ENCODE results near the gene ADAMTS7. TPM values are rescaled to one million over a fixed set of nuclear protein-coding genes. Genes with fewer than 3 reads are reported as not detected.
A peak's percentile ranks its signal among the peaks of the same experiment; 100 is the strongest.
"Not testable (repeated sequence)": the region's sequence is repeated elsewhere in the genome, so short reads cannot be mapped to it uniquely, and the experiment has no call there.

Gene ADAMTS7
- total RNA-seq, 5 donors from 2014 or later (not counting 1 experiment from before 2014, with no cell fraction given), result 0.79 to 2.3 (median 1.0) TPM; not detected in 2

DNA sequence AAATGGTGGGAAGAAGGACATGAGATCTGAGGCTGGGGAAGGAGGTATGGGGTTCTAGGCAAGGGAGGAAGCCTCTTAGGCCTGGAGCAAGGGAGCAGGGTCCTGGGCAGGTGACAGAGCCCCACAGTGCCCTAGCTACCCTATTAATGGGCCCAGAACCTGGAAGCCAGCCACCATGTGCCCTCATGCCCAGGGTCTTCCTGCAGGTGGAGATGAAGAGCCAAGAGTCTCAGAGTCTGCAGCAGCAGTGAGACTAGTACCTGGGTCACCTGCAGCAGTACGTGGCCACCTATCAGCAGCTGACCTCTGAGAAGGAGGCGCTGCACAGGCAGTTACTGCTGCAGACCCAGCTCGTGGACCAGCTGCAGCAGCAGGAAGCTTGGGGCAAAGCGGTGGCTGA is 75.0 kb downstream of the ADAMTS7 start:
- CTCF ChIA-PET, POLR2A ChIA-PET, H3K4me1 Mint-ChIP-seq: not testable (repeated sequence)

DNA sequence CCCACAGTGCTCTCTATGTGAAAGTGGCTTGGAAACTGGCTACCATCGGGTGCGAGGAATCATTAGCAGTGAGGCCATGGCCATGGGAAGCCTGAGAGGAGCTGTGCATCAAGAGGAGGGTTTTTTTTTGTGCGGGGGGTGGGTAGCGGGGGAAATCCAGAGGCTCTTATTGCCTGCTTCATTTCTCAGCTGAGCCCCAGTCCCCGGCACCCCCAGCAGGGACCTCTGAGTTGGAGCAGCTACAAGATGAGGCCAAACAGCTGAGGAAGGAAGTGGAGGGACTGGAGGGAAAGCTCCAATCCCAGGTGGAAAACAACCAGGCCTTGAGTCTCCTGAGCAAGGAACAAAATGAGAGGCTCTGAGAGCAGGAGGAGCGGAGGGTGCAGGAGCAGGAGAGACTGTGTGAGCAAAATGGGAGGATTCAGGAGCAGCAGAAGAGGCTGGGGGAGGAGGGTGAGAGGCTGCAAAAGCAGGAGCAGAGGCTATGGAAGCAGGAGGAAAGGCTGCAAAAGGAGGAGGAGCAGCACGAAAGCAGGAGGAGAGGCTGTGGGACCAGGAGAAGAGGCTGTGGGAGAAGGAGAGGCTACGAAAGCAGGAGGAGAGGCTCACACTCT is 76.7 kb downstream of the ADAMTS7 start:
- H3K27ac ChIP-seq (ENCODE audit: low read length), result no peak overlapping the region
- Mint-ChIP-seq H3K27ac (no peak overlapping the region), H3K36me3 (no peaks in the 10 kb centered on the region), H3K4me1 (peaks cover 0 to 2% (median 0%) of the 10 kb centered on the region in 3 donors), H3K27me3 (peaks cover 13 to 33% of the 10 kb centered on the region in 2 donors), H3K9me3 (no peaks in the 10 kb centered on the region), H3K4me3 (no peak overlapping the region)
- ATAC-seq (replicated peaks in 1 of 4), result no peak
- no peaks in the 10 kb centered on the region for H3K9me3 ChIP-seq
- H3K4me1 ChIP-seq (ENCODE audit: control insufficient read depth in 1 of 2, extremely low read depth in 1 of 2, insufficient read depth in 2 of 2, low read length in 2 of 2), result no peaks in the 10 kb centered on the region
- H3K27me3 ChIP-seq (replicated peaks in 1 of 2; ENCODE audit: control insufficient read depth in 2 of 2, extremely low read depth in 1 of 2, insufficient read depth in 2 of 2, low read length in 1 of 2), result peaks cover 0 to 22% of the 10 kb centered on the region in 2 experiments
- CTCF ChIA-PET, result interaction anchor here in 1 of 2 donors (0.5 kb wide), 1 partner anchor 136 kb away, joined by 3 read pairs; no protein-coding TSS in a partner anchor
- H3K4me3 ChIP-seq (ENCODE audit: control insufficient read depth in 1 of 2, extremely low read depth in 1 of 2, low read length in 1 of 2), result no peak overlapping the region
- no peaks in the 10 kb centered on the region for H3K36me3 ChIP-seq (ENCODE audit: control insufficient read depth in 2 of 2, extremely low read depth in 1 of 2, insufficient read depth in 1 of 2, low read length in 1 of 2)
- 87% methylated on average over 6 of the region's 8 CpGs for WGBS (ENCODE audit: insufficient coverage)
- POLR2A ChIA-PET, result no interaction called here
- no peak for DNase-seq

More for the DNA sequence above, 75.0 kb downstream of the ADAMTS7 start:
- not testable (repeated sequence) for H3K27ac ChIP-seq (ENCODE audit: low read length); H3K9me3 ChIP-seq; ATAC-seq (replicated peaks in 1 of 4); H3K9me3 Mint-ChIP-seq; H3K4me3 Mint-ChIP-seq; H3K36me3 Mint-ChIP-seq; H3K4me1 ChIP-seq (ENCODE audit: control insufficient read depth in 1 of 2, extremely low read depth in 1 of 2, insufficient read depth in 2 of 2, low read length in 2 of 2); H3K36me3 ChIP-seq (ENCODE audit: control insufficient read depth in 2 of 2, extremely low read depth in 1 of 2, insufficient read depth in 1 of 2, low read length in 1 of 2); H3K4me3 ChIP-seq (ENCODE audit: control insufficient read depth in 1 of 2, extremely low read depth in 1 of 2, low read length in 1 of 2); H3K27ac Mint-ChIP-seq
- WGBS (ENCODE audit: insufficient coverage), result no CpG with 5 or more reads among the region's 4 CpGs
- H3K27me3 ChIP-seq (replicated peaks in 1 of 2; ENCODE audit: control insufficient read depth in 2 of 2, extremely low read depth in 1 of 2, insufficient read depth in 2 of 2, low read length in 1 of 2), result peaks cover 0 to 33% of the 10 kb centered on the region in 2 experiments
- DNase-seq, result peak in 1 of 35 experiments; percentile 4
- H3K27me3 Mint-ChIP-seq, result peaks cover 13 to 32% of the 10 kb centered on the region in 2 donors

DNA sequence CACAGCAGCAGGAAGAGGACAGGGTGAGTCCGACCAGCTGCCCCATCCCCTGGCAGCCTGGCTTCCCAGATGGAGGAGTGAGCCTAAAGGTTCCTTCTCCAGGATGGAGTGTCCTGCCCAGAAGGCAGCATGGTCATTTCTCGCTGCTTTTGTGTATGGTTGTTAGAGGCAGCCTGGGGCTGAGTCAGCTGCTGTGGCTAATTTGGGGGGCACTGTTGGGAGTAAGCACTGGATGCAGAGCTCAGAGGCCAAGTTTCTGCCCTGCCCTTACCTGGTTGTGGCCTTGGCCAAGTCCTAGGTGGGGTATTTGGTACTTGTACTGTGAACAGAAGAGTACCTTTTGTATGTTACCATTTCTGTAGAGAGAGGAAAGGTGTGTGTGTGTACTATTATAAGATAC is 78.6 kb downstream of the ADAMTS7 start:
- Histone ChIP-seq H3K4me1 (ENCODE audit: control insufficient read depth in 1 of 2, extremely low read depth in 1 of 2, insufficient read depth in 2 of 2, low read length in 2 of 2) (no peaks in the 10 kb centered on the region), H3K4me3 (ENCODE audit: control insufficient read depth in 1 of 2, extremely low read depth in 1 of 2, low read length in 1 of 2) (no peak overlapping the region), H3K36me3 (ENCODE audit: control insufficient read depth in 2 of 2, extremely low read depth in 1 of 2, insufficient read depth in 1 of 2, low read length in 1 of 2) (no peaks in the 10 kb centered on the region), H3K27me3 (replicated peaks in 1 of 2; ENCODE audit: control insufficient read depth in 2 of 2, extremely low read depth in 1 of 2, insufficient read depth in 2 of 2, low read length in 1 of 2) (peaks cover 0 to 13% of the 10 kb centered on the region in 2 experiments), H3K27ac (ENCODE audit: low read length) (no peak overlapping the region), H3K9me3 (no peaks in the 10 kb centered on the region)
- POLR2A ChIA-PET, result no interaction called here
- WGBS (ENCODE audit: insufficient coverage), result 67% methylated on average over 2 of the region's 2 CpGs
- DNase-seq (no peak), ATAC-seq (replicated peaks in 1 of 4) (no peak)
- CTCF ChIA-PET, result no interaction called here
- Mint-ChIP-seq H3K27ac (no peak overlapping the region), H3K4me1 (no peaks in the 10 kb centered on the region), H3K27me3 (peaks cover 13 to 30% of the 10 kb centered on the region in 2 donors), H3K4me3 (no peak overlapping the region), H3K9me3 (no peaks in the 10 kb centered on the region), H3K36me3 (no peaks in the 10 kb centered on the region)

DNA sequence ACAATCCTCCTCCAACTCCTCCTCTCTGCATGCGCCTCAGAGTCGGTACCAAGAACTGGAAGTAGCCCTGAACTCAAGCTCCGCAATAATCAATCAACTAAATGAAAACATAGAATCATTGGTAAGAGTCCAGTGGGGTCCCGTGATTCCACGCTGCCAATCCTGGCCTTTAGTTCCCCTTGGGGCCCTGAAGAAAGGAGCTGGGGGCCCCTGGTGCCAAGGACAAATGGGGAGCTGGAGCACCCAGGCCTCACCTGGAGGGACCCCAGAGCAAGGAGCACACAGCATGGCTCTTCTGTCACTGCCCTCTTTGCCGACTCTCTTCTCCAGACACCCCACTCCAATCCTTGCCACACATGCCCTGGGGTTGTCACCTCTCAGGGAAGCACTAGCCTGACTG is 80.3 kb downstream of the ADAMTS7 start:
- ATAC-seq (replicated peaks in 1 of 4) (no peak), DNase-seq (no peak)
- Histone ChIP-seq H3K27me3 (replicated peaks in 1 of 2; ENCODE audit: control insufficient read depth in 2 of 2, extremely low read depth in 1 of 2, insufficient read depth in 2 of 2, low read length in 1 of 2) (peaks cover 0 to 16% of the 10 kb centered on the region in 2 experiments), H3K27ac (ENCODE audit: low read length) (no peak overlapping the region), H3K36me3 (ENCODE audit: control insufficient read depth in 2 of 2, extremely low read depth in 1 of 2, insufficient read depth in 1 of 2, low read length in 1 of 2) (no peaks in the 10 kb centered on the region), H3K9me3 (no peaks in the 10 kb centered on the region), H3K4me3 (ENCODE audit: control insufficient read depth in 1 of 2, extremely low read depth in 1 of 2, low read length in 1 of 2) (no peak overlapping the region), H3K4me1 (ENCODE audit: control insufficient read depth in 1 of 2, extremely low read depth in 1 of 2, insufficient read depth in 2 of 2, low read length in 2 of 2) (no peaks in the 10 kb centered on the region)
- H3K9me3 Mint-ChIP-seq, result no peaks in the 10 kb centered on the region
- WGBS (ENCODE audit: insufficient coverage), result 77% methylated on average over 2 of the region's 6 CpGs
- POLR2A ChIA-PET, result no interaction called here
- no peaks in the 10 kb centered on the region for H3K36me3 Mint-ChIP-seq
- H3K4me1 Mint-ChIP-seq, result no peaks in the 10 kb centered on the region
- no peak overlapping the region for H3K4me3 Mint-ChIP-seq
- H3K27ac Mint-ChIP-seq, result no peak overlapping the region
- H3K27me3 Mint-ChIP-seq, result peaks cover 13 to 28% of the 10 kb centered on the region in 2 donors
- CTCF ChIA-PET, result no interaction called here

DNA sequence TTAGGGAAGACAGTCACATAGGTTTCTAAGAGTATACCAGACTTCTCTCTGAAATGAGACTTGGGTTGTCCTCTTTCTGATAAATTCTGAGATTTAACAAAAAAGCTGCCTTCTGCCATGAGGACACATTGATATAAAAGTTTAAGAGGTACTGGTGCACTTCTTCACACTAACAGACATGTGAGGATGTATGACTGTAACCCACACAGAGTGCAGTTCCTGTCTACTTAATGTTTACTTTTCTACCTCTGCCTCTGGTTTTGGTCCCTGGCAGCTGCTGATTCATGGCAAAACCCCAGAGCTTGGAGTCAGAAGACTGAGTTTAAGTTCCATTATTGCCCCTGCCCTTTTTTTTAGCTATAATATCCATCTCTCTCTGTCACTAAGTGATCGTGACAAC is 82.8 kb downstream of the ADAMTS7 start:
- H3K4me3 ChIP-seq (ENCODE audit: control insufficient read depth in 1 of 2, extremely low read depth in 1 of 2, low read length in 1 of 2); H3K36me3 Mint-ChIP-seq; CTCF ChIA-PET; DNase-seq; H3K27ac Mint-ChIP-seq; H3K36me3 ChIP-seq (ENCODE audit: control insufficient read depth in 2 of 2, extremely low read depth in 1 of 2, insufficient read depth in 1 of 2, low read length in 1 of 2); H3K9me3 Mint-ChIP-seq; H3K4me3 Mint-ChIP-seq; ATAC-seq (replicated peaks in 1 of 4); H3K4me1 Mint-ChIP-seq; H3K27me3 ChIP-seq (replicated peaks in 1 of 2; ENCODE audit: control insufficient read depth in 2 of 2, extremely low read depth in 1 of 2, insufficient read depth in 2 of 2, low read length in 1 of 2); POLR2A ChIA-PET; H3K9me3 ChIP-seq; H3K4me1 ChIP-seq (ENCODE audit: control insufficient read depth in 1 of 2, extremely low read depth in 1 of 2, insufficient read depth in 2 of 2, low read length in 2 of 2); H3K27ac ChIP-seq (ENCODE audit: low read length): not testable (repeated sequence)
- H3K27me3 Mint-ChIP-seq, result peaks cover 3 to 14% of the 10 kb centered on the region in 2 donors
- no CpG with 5 or more reads among the region's 1 CpG for WGBS (ENCODE audit: insufficient coverage)

DNA sequence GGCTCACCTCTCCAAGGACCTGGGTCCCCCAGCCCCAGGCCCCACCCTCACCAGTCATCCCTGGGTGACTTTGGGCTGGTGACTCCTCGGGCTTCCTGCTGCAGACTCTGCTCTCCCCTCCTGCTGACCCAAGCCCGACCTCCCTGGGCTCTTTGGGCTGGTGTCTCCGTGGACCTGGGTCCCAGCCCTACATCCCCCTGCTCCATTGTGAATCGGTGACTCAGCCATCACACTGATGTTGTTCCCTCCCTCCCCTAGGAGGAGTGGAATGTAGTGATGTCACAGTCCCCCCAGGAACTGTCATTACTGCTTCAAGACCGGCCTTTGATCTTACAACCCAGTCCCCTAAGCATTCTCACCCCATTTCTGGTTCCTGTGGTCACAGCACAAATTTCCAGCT is 83.7 kb downstream of the ADAMTS7 start:
- Histone ChIP-seq H3K4me3 (ENCODE audit: control insufficient read depth in 1 of 2, extremely low read depth in 1 of 2, low read length in 1 of 2) (no peak overlapping the region), H3K27ac (ENCODE audit: low read length) (no peak overlapping the region), H3K36me3 (ENCODE audit: control insufficient read depth in 2 of 2, extremely low read depth in 1 of 2, insufficient read depth in 1 of 2, low read length in 1 of 2) (no peaks in the 10 kb centered on the region), H3K27me3 (replicated peaks in 1 of 2; ENCODE audit: control insufficient read depth in 2 of 2, extremely low read depth in 1 of 2, insufficient read depth in 2 of 2, low read length in 1 of 2) (peaks cover 0 to 4% of the 10 kb centered on the region in 2 experiments), H3K9me3 (no peaks in the 10 kb centered on the region), H3K4me1 (ENCODE audit: control insufficient read depth in 1 of 2, extremely low read depth in 1 of 2, insufficient read depth in 2 of 2, low read length in 2 of 2) (no peaks in the 10 kb centered on the region)
- H3K27ac Mint-ChIP-seq, result no peak overlapping the region
- H3K36me3 Mint-ChIP-seq, result no peaks in the 10 kb centered on the region
- H3K4me3 Mint-ChIP-seq, result no peak overlapping the region
- ChIA-PET POLR2A (no interaction called here), CTCF (no interaction called here)
- ATAC-seq (replicated peaks in 1 of 4), result no peak
- no peaks in the 10 kb centered on the region for H3K9me3 Mint-ChIP-seq
- no peak for DNase-seq
- WGBS (ENCODE audit: insufficient coverage), result 80% methylated on average over 1 of the region's 5 CpGs
- H3K27me3 Mint-ChIP-seq, result peaks cover under 1 to 11% of the 10 kb centered on the region in 2 donors
- no peaks in the 10 kb centered on the region for H3K4me1 Mint-ChIP-seq
